ENCODE data around the gene MST1. TPM values are rescaled to one million over a fixed set of nuclear protein-coding genes. Genes with fewer than 3 reads are reported as not detected.

MST1 gene
- 10 to 100 TPM in 1 of 2 experiments, 1 to 10 TPM in 1; 6.3 to 10.2 TPM for total RNA-seq
- polyA plus RNA-seq = under 1 TPM in 1 of 2 donors, not detected in 1; 0.94 TPM

GRCh38 chr3:49689046-49689907, at the start of gene MST1, which contains the start of gene RNF123:
TSS of gene MST1 (minus strand) at chr3:49689474. CDS start at chr3:49688691, 783 bp downstream.
TSS of gene RNF123 (plus strand) at chr3:49689557. CDS start at chr3:49691166, 1,609 bp downstream.
- H3K4me1 Mint-ChIP-seq = peaks cover 16 to 52% (median 35%) of the 10 kb centered on the region in 4 donors
- peaks cover 27% of the 10 kb centered on the region for H3K4me1 ChIP-seq (ENCODE audit: insufficient read depth, low read length)
- intact Hi-C loops (cut with micrococcal nuclease) = loop anchor here (1.0 to 2.0 kb wide), 2 partner anchors 15 to 30 kb away; partner anchors contain the start of genes AMIGO3 and APEH
- peak within 1 kb of the TSS; percentile 93 to 98 (median 97) for H3K27ac Mint-ChIP-seq
- peaks cover 2 to 3% of the 10 kb centered on the region in 2 donors for H3K27me3 Mint-ChIP-seq
- no peaks in the 10 kb centered on the region for H3K9me3 ChIP-seq (ENCODE audit: control insufficient read depth in 1 of 2, low read length in 2 of 2)
- peak within 1 kb of the TSS; percentile 72 for H3K27ac ChIP-seq (ENCODE audit: low read depth, low read length)
- ChIA-PET POLR2A (ENCODE audit: partially characterized antibody) (interaction anchor here (1.0 to 1.8 kb wide), 5 partner anchors 10 to 149 kb away, joined by 3 to 5 read pairs (median 4); no protein-coding TSS in a partner anchor), CTCF (ENCODE audit: partially characterized antibody) (no interaction called here)
- peaks cover 0 to 11% of the 10 kb centered on the region in 2 donors for H3K36me3 Mint-ChIP-seq
- peak; percentile 90 to 95 (median 92) for DNase-seq
- no peaks in the 10 kb centered on the region for H3K36me3 ChIP-seq (ENCODE audit: insufficient read depth, low read length)
- H3K27me3 ChIP-seq (ENCODE audit: insufficient read depth, low read length) = no peaks in the 10 kb centered on the region
- H3K4me3 ChIP-seq (ENCODE audit: low read length in 2 of 2) = peak within 1 kb of the TSS; percentile 91 to 98
- H3K9me3 Mint-ChIP-seq = no peaks in the 10 kb centered on the region
- H3K4me3 Mint-ChIP-seq = peak within 1 kb of the TSS; percentile 90 to 99 (median 96)

GRCh38 chr3:49738067-49738713, 48.9 kb upstream of the MST1 start:
- H3K36me3 Mint-ChIP-seq = peaks cover 32 to 46% of the 10 kb centered on the region in 2 donors
- no peaks in the 10 kb centered on the region for H3K4me1 ChIP-seq (ENCODE audit: insufficient read depth, low read length)
- no peak overlapping the region for H3K4me3 Mint-ChIP-seq
- no peaks in the 10 kb centered on the region for H3K27me3 Mint-ChIP-seq
- POLR2A ChIA-PET (ENCODE audit: partially characterized antibody) = no interaction called here
- no peaks in the 10 kb centered on the region for H3K9me3 ChIP-seq (ENCODE audit: control insufficient read depth in 1 of 2, low read length in 2 of 2)
- H3K4me1 Mint-ChIP-seq = peaks cover 0 to 10% (median 7%) of the 10 kb centered on the region in 4 donors
- no peak overlapping the region for H3K27ac ChIP-seq (ENCODE audit: low read depth, low read length)
- CTCF ChIA-PET (ENCODE audit: partially characterized antibody) = no interaction called here
- H3K9me3 Mint-ChIP-seq = no peaks in the 10 kb centered on the region
- intact Hi-C loops (cut with micrococcal nuclease) = no loop called here
- DNase-seq = no peak
- H3K4me3 ChIP-seq (ENCODE audit: low read length in 2 of 2) = no peak overlapping the region
- peaks cover 34% of the 10 kb centered on the region for H3K36me3 ChIP-seq (ENCODE audit: insufficient read depth, low read length)
- no peaks in the 10 kb centered on the region for H3K27me3 ChIP-seq (ENCODE audit: insufficient read depth, low read length)
- H3K27ac Mint-ChIP-seq = peak overlapping the region in 4 of 7 donors; percentile 11 to 88 (median 41)

GRCh38 chr3:49734752-49735151, 45.5 kb upstream of the MST1 start:
- Histone ChIP-seq H3K27ac (ENCODE audit: low read depth, low read length) (no peak overlapping the region), H3K9me3 (ENCODE audit: control insufficient read depth in 1 of 2, low read length in 2 of 2) (no peaks in the 10 kb centered on the region), H3K4me1 (ENCODE audit: insufficient read depth, low read length) (no peaks in the 10 kb centered on the region), H3K27me3 (ENCODE audit: insufficient read depth, low read length) (no peaks in the 10 kb centered on the region), H3K36me3 (ENCODE audit: insufficient read depth, low read length) (peaks cover 48% of the 10 kb centered on the region), H3K4me3 (ENCODE audit: low read length in 2 of 2) (no peak overlapping the region)
- Mint-ChIP-seq H3K27me3 (no peaks in the 10 kb centered on the region), H3K27ac (no peak overlapping the region), H3K4me3 (no peak overlapping the region), H3K9me3 (no peaks in the 10 kb centered on the region), H3K4me1 (peaks cover 0 to 7% (median 7%) of the 10 kb centered on the region in 4 donors), H3K36me3 (peaks cover 39 to 59% of the 10 kb centered on the region in 2 donors)
- intact Hi-C loops (cut with micrococcal nuclease) = no loop called here
- ChIA-PET POLR2A (ENCODE audit: partially characterized antibody) (no interaction called here), CTCF (ENCODE audit: partially characterized antibody) (no interaction called here)
- no peak for DNase-seq

- Mint-ChIP-seq H3K27ac (peak overlapping the region in 2 of 7 donors; percentile 7 to 22), H3K4me3 (no peak overlapping the region), H3K4me1 (peaks cover 0 to 5% (median 4%) of the 10 kb centered on the region in 4 donors), H3K27me3 (no peaks in the 10 kb centered on the region), H3K9me3 (no peaks in the 10 kb centered on the region), H3K36me3 (peaks cover 33 to 56% of the 10 kb centered on the region in 2 donors)
- ChIA-PET CTCF (ENCODE audit: partially characterized antibody) (no interaction called here), POLR2A (ENCODE audit: partially characterized antibody) (no interaction called here)
- DNase-seq = no peak
- Histone ChIP-seq H3K27ac (ENCODE audit: low read depth, low read length) (no peak overlapping the region), H3K36me3 (ENCODE audit: insufficient read depth, low read length) (peaks cover 48% of the 10 kb centered on the region), H3K4me3 (ENCODE audit: low read length in 2 of 2) (no peak overlapping the region), H3K4me1 (ENCODE audit: insufficient read depth, low read length) (no peaks in the 10 kb centered on the region), H3K9me3 (ENCODE audit: control insufficient read depth in 1 of 2, low read length in 2 of 2) (no peaks in the 10 kb centered on the region), H3K27me3 (ENCODE audit: insufficient read depth, low read length) (no peaks in the 10 kb centered on the region)
- intact Hi-C loops (cut with micrococcal nuclease) = no loop called here
Observed at GRCh38 chr3:49733551-49733950, 44.3 kb upstream of the MST1 start.

- peaks cover 29 to 56% of the 10 kb centered on the region in 2 donors for H3K36me3 Mint-ChIP-seq
Observed at GRCh38 chr3:49732597-49732996, 43.3 kb upstream of the MST1 start.

GRCh38 chr3:49729966-49730609, 40.8 kb upstream of the MST1 start:
- no peak overlapping the region for H3K27ac Mint-ChIP-seq
- H3K4me3 ChIP-seq (ENCODE audit: low read length in 2 of 2) = no peak overlapping the region
- H3K4me3 Mint-ChIP-seq = no peak overlapping the region
- POLR2A ChIA-PET (ENCODE audit: partially characterized antibody) = no interaction called here
- no peaks in the 10 kb centered on the region for H3K27me3 Mint-ChIP-seq
- peaks cover 33% of the 10 kb centered on the region for H3K36me3 ChIP-seq (ENCODE audit: insufficient read depth, low read length)
- CTCF ChIA-PET (ENCODE audit: partially characterized antibody) = no interaction called here
- H3K27ac ChIP-seq (ENCODE audit: low read depth, low read length) = no peak overlapping the region
- H3K4me1 ChIP-seq (ENCODE audit: insufficient read depth, low read length) = no peaks in the 10 kb centered on the region
- H3K36me3 Mint-ChIP-seq = peaks cover 18 to 45% of the 10 kb centered on the region in 2 donors
- H3K9me3 Mint-ChIP-seq = no peaks in the 10 kb centered on the region
- peaks cover 0 to 2% (median 0%) of the 10 kb centered on the region in 4 donors for H3K4me1 Mint-ChIP-seq
- DNase-seq = no peak
- no peaks in the 10 kb centered on the region for H3K27me3 ChIP-seq (ENCODE audit: insufficient read depth, low read length)
- no peaks in the 10 kb centered on the region for H3K9me3 ChIP-seq (ENCODE audit: control insufficient read depth in 1 of 2, low read length in 2 of 2)
- intact Hi-C loops (cut with micrococcal nuclease) = no loop called here

More at GRCh38 chr3:49732597-49732996, 43.3 kb upstream of the MST1 start:
- H3K9me3 ChIP-seq (ENCODE audit: control insufficient read depth in 1 of 2, low read length in 2 of 2) = no peaks in the 10 kb centered on the region
- peaks cover 45% of the 10 kb centered on the region for H3K36me3 ChIP-seq (ENCODE audit: insufficient read depth, low read length)
- no peak overlapping the region for H3K4me3 Mint-ChIP-seq
- no peaks in the 10 kb centered on the region for H3K27me3 ChIP-seq (ENCODE audit: insufficient read depth, low read length)
- no peaks in the 10 kb centered on the region for H3K27me3 Mint-ChIP-seq
- no peaks in the 10 kb centered on the region for H3K4me1 ChIP-seq (ENCODE audit: insufficient read depth, low read length)
- ChIA-PET POLR2A (ENCODE audit: partially characterized antibody) (interaction anchor here (1.1 to 1.3 kb wide), 2 partner anchors 14 to 54 kb away, joined by 3 read pairs; partner anchors contain the start of genes AMIGO3 and IP6K1), CTCF (ENCODE audit: partially characterized antibody) (no interaction called here)
- intact Hi-C loops (cut with micrococcal nuclease) = no loop called here
- H3K27ac Mint-ChIP-seq = peak overlapping the region in 1 of 7 donors; percentile 5
- H3K4me3 ChIP-seq (ENCODE audit: low read length in 2 of 2) = no peak overlapping the region
- no peak for DNase-seq
- peaks cover 0 to 3% (median under 1%) of the 10 kb centered on the region in 4 donors for H3K4me1 Mint-ChIP-seq
- no peak overlapping the region for H3K27ac ChIP-seq (ENCODE audit: low read depth, low read length)
- H3K9me3 Mint-ChIP-seq = no peaks in the 10 kb centered on the region
